Measurements from ENCODE around the gene GPATCH2. TPM values are rescaled to one million over a fixed set of nuclear protein-coding genes. Genes with fewer than 3 reads are reported as not detected.

Gene GPATCH2
- total RNA-seq, 2 donors from 2014 or later, result 21.2 to 23.2 TPM

- Mint-ChIP-seq H3K4me1 (no peaks in the 10 kb centered on the region), H3K36me3 (ENCODE audit: low read depth) (peaks cover 8% of the 10 kb centered on the region), H3K4me3 (no peak overlapping the region), H3K27me3 (ENCODE audit: insufficient read depth) (no peaks in the 10 kb centered on the region), H3K27ac (no peak overlapping the region), H3K9me3 (peaks cover 7% of the 10 kb centered on the region)
- H3K27me3 ChIP-seq (ENCODE audit: control insufficient read depth, insufficient read depth, low read length, poor library complexity, severe bottlenecking), result no peaks in the 10 kb centered on the region
- no peaks in the 10 kb centered on the region for H3K36me3 ChIP-seq (ENCODE audit: control insufficient read depth, insufficient read depth, low read length)
- H3K9me3 ChIP-seq (ENCODE audit: control insufficient read depth, low read length), result no peaks in the 10 kb centered on the region
- H3K4me3 ChIP-seq (ENCODE audit: low read length), result no peak overlapping the region
- no peak for DNase-seq
- no peak for TF ChIP-seq CTCF (conservative IDR thresholded peaks at IDR 0.05)
- no peaks in the 10 kb centered on the region for H3K4me1 ChIP-seq (ENCODE audit: control insufficient read depth, insufficient read depth, low read length)
- WGBS, 2 experiments (ENCODE audit: insufficient coverage in 1 of 2, insufficient read length in 1 of 2), result 100% methylated on average over 1 of the region's 1 CpG; no CpG with 5 or more reads in 1 of the 2 experiments
- H3K27ac ChIP-seq (ENCODE audit: low read depth, low read length), result no peak overlapping the region
- H3K9ac ChIP-seq (ENCODE audit: extremely low read depth, low read length, poor library complexity, severe bottlenecking), result no peak overlapping the region
Measured at GRCh38 chr1:217469983-217470382, 160.9 kb downstream of the GPATCH2 start.

GRCh38 chr1:217465102-217465501 is 165.8 kb downstream of the GPATCH2 start:
- Histone ChIP-seq H3K4me1 (ENCODE audit: control insufficient read depth, insufficient read depth, low read length) (no peaks in the 10 kb centered on the region), H3K9ac (ENCODE audit: extremely low read depth, low read length, poor library complexity, severe bottlenecking) (no peak overlapping the region), H3K9me3 (ENCODE audit: control insufficient read depth, low read length) (no peaks in the 10 kb centered on the region), H3K27me3 (ENCODE audit: control insufficient read depth, insufficient read depth, low read length, poor library complexity, severe bottlenecking) (no peaks in the 10 kb centered on the region), H3K27ac (ENCODE audit: low read depth, low read length) (no peak overlapping the region), H3K4me3 (ENCODE audit: low read length) (no peak overlapping the region), H3K36me3 (ENCODE audit: control insufficient read depth, insufficient read depth, low read length) (no peaks in the 10 kb centered on the region)
- no peak for DNase-seq
- Mint-ChIP-seq H3K36me3 (ENCODE audit: low read depth) (peaks cover 11% of the 10 kb centered on the region), H3K9me3 (peaks cover 9% of the 10 kb centered on the region), H3K4me1 (no peaks in the 10 kb centered on the region), H3K27ac (no peak overlapping the region), H3K4me3 (no peak overlapping the region), H3K27me3 (ENCODE audit: insufficient read depth) (no peaks in the 10 kb centered on the region)
- no CpG with 5 or more reads among the region's 1 CpG for WGBS, 2 experiments (ENCODE audit: insufficient coverage in 1 of 2, insufficient read length in 1 of 2)
- no peak for TF ChIP-seq CTCF (conservative IDR thresholded peaks at IDR 0.05)

GRCh38 chr1:217462666-217463065 is 168.2 kb downstream of the GPATCH2 start:
- Histone ChIP-seq H3K9ac (ENCODE audit: extremely low read depth, low read length, poor library complexity, severe bottlenecking) (no peak overlapping the region), H3K9me3 (ENCODE audit: control insufficient read depth, low read length) (no peaks in the 10 kb centered on the region), H3K27me3 (ENCODE audit: control insufficient read depth, insufficient read depth, low read length, poor library complexity, severe bottlenecking) (no peaks in the 10 kb centered on the region), H3K4me3 (ENCODE audit: low read length) (no peak overlapping the region), H3K27ac (ENCODE audit: low read depth, low read length) (no peak overlapping the region), H3K4me1 (ENCODE audit: control insufficient read depth, insufficient read depth, low read length) (no peaks in the 10 kb centered on the region), H3K36me3 (ENCODE audit: control insufficient read depth, insufficient read depth, low read length) (no peaks in the 10 kb centered on the region)
- Mint-ChIP-seq H3K4me1 (no peaks in the 10 kb centered on the region), H3K36me3 (ENCODE audit: low read depth) (peaks cover 11% of the 10 kb centered on the region), H3K9me3 (peaks cover 9% of the 10 kb centered on the region), H3K27me3 (ENCODE audit: insufficient read depth) (no peaks in the 10 kb centered on the region), H3K4me3 (no peak overlapping the region), H3K27ac (no peak overlapping the region)
- no peak for TF ChIP-seq CTCF (conservative IDR thresholded peaks at IDR 0.05)
- WGBS, 2 experiments (ENCODE audit: insufficient coverage in 1 of 2, insufficient read length in 1 of 2), result 88% methylated on average over 1 of the region's 1 CpG; no CpG with 5 or more reads in 1 of the 2 experiments
- no peak for DNase-seq

Measured in endodermal cell (in vitro differentiated cells).